K562 (cell line): Measurements from ENCODE around the gene NTSR1. TPM values are rescaled to one million over a fixed set of nuclear protein-coding genes. Genes with fewer than 3 reads are reported as not detected.
A peak's percentile ranks its signal among the peaks of the same experiment; 100 is the strongest.

Experiments used
- ATAC-seq: fragments of 200-7000 bp; cut with Tn5 transposase; 3 replicates; pipeline ENCODE4 v1.9.1; 2020; ENCODE audit warnings: moderate library complexity
- BruUV-seq: library from RNA; stranded (reverse); fragments of 400-500 nt; replicated peaks from 2 replicates; lab custom pipeline; 2021; lab: Mats Ljungman, UMichigan
- CTCF ChIA-PET: fragments of 300-600 bp; formaldehyde crosslinking; extraction: SDS; loops from one replicate; lab custom pipeline; 2021; ENCODE audit warnings: low intra/inter-chr PET ratio; lab: Yijun Ruan, JAX
- POLR2A ChIA-PET: fragments of 300-600, 350-650 bp; sonication (Branson Sonifier 250); formaldehyde crosslinking; extraction: SDS; loops from one replicate; lab custom pipeline; 2021; ENCODE audit warnings: antibody characterized with exemption, inconsistent platforms; lab: Yijun Ruan, JAX
- DNase-seq, 4 experiments: peaks; one replicate each; pipeline versions ENCODE4 v3.0.0 to v3.0.0-alpha.2; 2011 to 2018; ENCODE audit warnings: low spot score in 3 of 4, mixed read lengths in 3 of 4; ENCODE audit errors: extremely low read depth in 1 of 4
- FAIRE-seq: peaks from 2 replicates; lab custom pipeline; 2011; peaks lifted over from hg19 to GRCh38; lab: Jason Lieb, UNC
- H2AFZ ChIP-seq: 2 replicates; pipeline ENCODE4 v1.6.0; 2011; ENCODE audit warnings: low read depth, low read length, control low read depth, inconsistent platforms
- H3K27ac ChIP-seq: fragments of 200-600 bp; 3 replicates; pipeline ENCODE4 v1.8.0; 2011; ENCODE audit warnings: low read depth, mild to moderate bottlenecking, control low read depth, inconsistent platforms, low read length, moderate library complexity, mixed read lengths; ENCODE audit errors: extremely low read depth
- H3K27me3 ChIP-seq, 2 experiments: fragments of 300-600 bp in 1 of 2; 2 replicates in 1 of 2; 3 replicates in 1 of 2; pipeline versions ENCODE4 v1.6.0 to v1.8.0; 2011; ENCODE audit warnings: inconsistent platforms in 2 of 2, low read length in 2 of 2, mild to moderate bottlenecking in 1 of 2, mixed read lengths in 1 of 2, moderate library complexity in 1 of 2; ENCODE audit not compliant: control insufficient read depth in 2 of 2, insufficient read depth in 2 of 2
- H3K36me3 ChIP-seq: fragments of 300-600 bp; 3 replicates; pipeline ENCODE4 v1.8.0; 2011; ENCODE audit warnings: mild to moderate bottlenecking, low read length, inconsistent platforms; ENCODE audit not compliant: control insufficient read depth, insufficient read depth
- H3K4me1 ChIP-seq, 2 experiments: fragments of 200-600 bp in 1 of 2; replicated peaks in 1 of 2; 2 replicates in 1 of 2; 3 replicates in 1 of 2; pipeline versions ENCODE4 v1.5.1 to v1.8.0; 2011; ENCODE audit warnings: inconsistent platforms in 2 of 2, low read length in 2 of 2, mild to moderate bottlenecking in 1 of 2, mixed read lengths in 1 of 2, moderate library complexity in 1 of 2; ENCODE audit not compliant: control insufficient read depth in 2 of 2, insufficient read depth in 2 of 2
- H3K4me2 ChIP-seq: 2 replicates; pipeline ENCODE4 v1.6.1; 2011; ENCODE audit warnings: low read length, control low read depth, inconsistent platforms, mixed read lengths; ENCODE audit not compliant: insufficient read depth
- H3K4me3 ChIP-seq: fragments of 200-600 bp; sonication (generic), shearing (Covaris generic); 2 replicates; pipeline ENCODE4 v1.5.1; 2016; ENCODE audit warnings: control low read depth, inconsistent platforms
- H3K79me2 ChIP-seq: fragments of 200-600 bp; 3 replicates; pipeline ENCODE4 v1.8.0; 2011; ENCODE audit warnings: low read length, inconsistent platforms; ENCODE audit not compliant: control insufficient read depth, insufficient read depth
- H3K9ac ChIP-seq, 2 experiments: 2 replicates each; pipeline versions ENCODE4 v1.6.0 to v1.6.1; 2011; ENCODE audit warnings: low read depth in 2 of 2, low read length in 2 of 2, control low read depth in 1 of 2, inconsistent platforms in 1 of 2, mild to moderate bottlenecking in 1 of 2, mixed read lengths in 1 of 2; ENCODE audit not compliant: insufficient read depth in 1 of 2
- H3K9me1 ChIP-seq: one replicate; pipeline ENCODE4 v1.6.0; 2011; ENCODE audit warnings: inconsistent platforms, mild to moderate bottlenecking, low read length, moderate library complexity; ENCODE audit not compliant: control insufficient read depth, insufficient read depth
- H3K9me3 ChIP-seq: replicated peaks from 2 replicates; pipeline ENCODE4 v1.5.1; 2011; ENCODE audit warnings: low read depth, low read length, inconsistent platforms; ENCODE audit not compliant: control insufficient read depth, insufficient read depth
- H4K20me1 ChIP-seq: replicated peaks from 2 replicates; pipeline ENCODE4 v1.6.1; 2011; ENCODE audit warnings: low read length, inconsistent platforms, mixed read lengths; ENCODE audit not compliant: control insufficient read depth, insufficient read depth
- CBFB ChIP-seq: sonication (generic); formaldehyde crosslinking; IDR thresholded peaks from 2 replicates; pipeline ENCODE4 v1.4.0; 2020; ENCODE audit warnings: mild to moderate bottlenecking, missing genetic modification reagents
- CREB3 ChIP-seq: fragments of 450-650 bp; conservative IDR thresholded peaks from 2 replicates; pipeline ENCODE4 v1.6.1; 2016; ENCODE audit warnings: missing genetic modification characterization, low read depth, mild to moderate bottlenecking, missing compliant biosample characterization, moderate library complexity
- ETS2 ChIP-seq: IDR thresholded peaks from 2 replicates; pipeline ENCODE4 v1.6.1; 2016; ENCODE audit warnings: borderline replicate concordance, missing genetic modification characterization, mild to moderate bottlenecking, moderate library complexity, missing compliant biosample characterization; ENCODE audit not compliant: poor library complexity, severe bottlenecking
- FOXA3 ChIP-seq, 2 experiments: fragments of 450-650 bp in 1 of 2; sonication (generic) in 1 of 2; formaldehyde crosslinking; IDR thresholded peaks in 1 of 2; conservative IDR thresholded peaks in 1 of 2; 2 replicates each; pipeline versions ENCODE4 v1.4.0 to v1.8.0; 2020 to 2022; ENCODE audit warnings: mild to moderate bottlenecking in 2 of 2, missing genetic modification reagents in 1 of 2
- FOXP4 ChIP-seq: sonication (generic); formaldehyde crosslinking; IDR thresholded peaks from 2 replicates; pipeline ENCODE4 v1.8.0; 2022; ENCODE audit warnings: mild to moderate bottlenecking, missing genetic modification reagents, borderline replicate concordance
- ILK ChIP-seq: fragments of 450-650 bp; IDR thresholded peaks from 2 replicates; pipeline ENCODE4 v1.6.1; 2016; ENCODE audit warnings: missing genetic modification characterization, low read depth, mild to moderate bottlenecking, missing compliant biosample characterization, moderate library complexity, borderline replicate concordance
- LARP7 ChIP-seq: fragments of 450-650 bp; IDR thresholded peaks from 2 replicates; pipeline ENCODE4 v1.6.1; 2016
- MAX ChIP-seq: sonication (generic); formaldehyde crosslinking; IDR thresholded peaks from 2 replicates; pipeline ENCODE4 v1.9.0; 2022; ENCODE audit warnings: mild to moderate bottlenecking, missing genetic modification reagents
- PHF21A ChIP-seq: fragments of 450-650 bp; IDR thresholded peaks from 2 replicates; pipeline ENCODE4 v1.6.1; 2017; ENCODE audit warnings: low read depth, borderline replicate concordance
- RB1 ChIP-seq: fragments of 450-650 bp; IDR thresholded peaks from 2 replicates; pipeline ENCODE4 v1.6.1; 2017; ENCODE audit warnings: low read depth, mild to moderate bottlenecking
- SIN3B ChIP-seq: fragments of 450-650 bp; IDR thresholded peaks from 2 replicates; pipeline ENCODE4 v1.6.1; 2017; ENCODE audit warnings: low read depth, mild to moderate bottlenecking, moderate library complexity
- SMARCA5 ChIP-seq: fragments of 450-650 bp; IDR thresholded peaks from 2 replicates; pipeline ENCODE4 v1.6.1; 2016
- YY1 ChIP-seq, 3 experiments: IDR thresholded peaks; 2 replicates each; pipeline ENCODE4 v1.6.1; 2011; ENCODE audit warnings: low read length in 2 of 3, mild to moderate bottlenecking in 2 of 3, moderate library complexity in 2 of 3, borderline replicate concordance in 1 of 3, control low read depth in 1 of 3, low read depth in 1 of 3; ENCODE audit not compliant: insufficient read depth in 3 of 3, insufficient replicate concordance in 2 of 3, control insufficient read depth in 1 of 3, insufficient read length in 1 of 3; ENCODE audit errors: extremely low read depth in 1 of 3
- ZNF408 ChIP-seq: fragments of 250-450 bp; sonication (Bioruptor Pico); IDR thresholded peaks from 2 replicates; pipeline ENCODE4 v1.4.0; 2020; ENCODE audit warnings: low read depth, mild to moderate bottlenecking, moderate library complexity
- WGBS: fragments of 100-300 bp; shearing (Covaris generic); methylation state at CpG from one replicate; pipeline ENCODE4 v1.1.6; 2016; ENCODE audit warnings: low coverage, mixed read lengths; ENCODE audit not compliant: insufficient coverage; ENCODE audit errors: missing lambda C conversion rate; 5-methylcytosine and 5-hydroxymethylcytosine counted together
- in situ Hi-C: fragments of 300-500 bp; cut with MboI; formaldehyde crosslinking; loops from 4 replicates; pipeline ENCODE4 v1.15.0; 2018; ENCODE audit warnings: inconsistent platforms, mixed read lengths
- intact Hi-C: fragments of 100-400 bp; cut with micrococcal nuclease; formaldehyde crosslinking; loops from 2 replicates; pipeline ENCODE4 v1.14.2; 2022
- polyA plus RNA-seq, 8 experiments: library from polyadenylated mRNA; depleted of rRNA in 4 of 8; stranded (reverse) in 5 of 8; unstranded in 3 of 8; fragments of >200 nt; fragmentation: Nextera tagmentation in 2 of 8; fragmentation: Illumina TruSeq in 1 of 8; extraction: Ambion mirVana in 2 of 8; extraction: Trizol in 1 of 8; gene quantifications; 2 replicates each; pipeline versions ENCODE4 v1.2.1 to v1.2.3, GENCODE V29; 2011 to 2014; ENCODE audit warnings: inconsistent platforms in 1 of 8, missing spikeins in 1 of 8
- total RNA-seq, 7 experiments: library from RNA; depleted of rRNA in 6 of 7; stranded (reverse); fragments of >200 nt in 6 of 7; fragmentation: Illumina TruSeq in 2 of 7; extraction: Trizol in 2 of 7; gene quantifications; 2 replicates each; pipeline versions ENCODE4 v1.2.1 to v1.2.3, GENCODE V29; 2011 to 2021; ENCODE audit warnings: low replicate concordance in 1 of 7

Gene NTSR1
- total and polyA plus RNA-seq, 9 of the 15 experiments (the other 6 are each of a cell fraction or from before 2014, with no cell fraction given) = 0.04 to 0.40 (median 0.13) TPM; not detected in 3

- ATAC-seq (peak; percentile 88), DNase-seq (peak; percentile 71 to 84 (median 75)), FAIRE-seq (peak; percentile 94)
- Histone ChIP-seq H3K9me1 (no peaks in the 10 kb centered on the region), H3K9me3 (no peaks in the 10 kb centered on the region), H3K27ac (peak overlapping the region; percentile 52; the same call in 2 of the 3 replicates), H3K36me3 (no peaks in the 10 kb centered on the region), H3K79me2 (no peaks in the 10 kb centered on the region), H3K4me2 (peak overlapping the region; percentile 77), H3K4me3 (no peak overlapping the region), H4K20me1 (no peaks in the 10 kb centered on the region), H3K27me3 (peaks cover 16 to 50% of the 10 kb centered on the region in 2 experiments; a peak in 4 of 5 replicates), H3K9ac (peak overlapping the region; percentile 42 to 81; a peak in 3 of 4 replicates), H2AFZ (peak overlapping the region; percentile 92), H3K4me1 (peaks cover 14 to 54% of the 10 kb centered on the region in 2 experiments; a peak in 4 of 5 replicates)
- BruUV-seq = no TSS peak
- ChIA-PET CTCF (no interaction called here), POLR2A (interaction anchor here (0.7 to 0.8 kb wide), 4 partner anchors 10 to 916 kb away, joined by 3 to 4 read pairs (median 4); no protein-coding TSS in a partner anchor)
- intact Hi-C loops = no loop called here
- in situ Hi-C loops = no loop called here
- WGBS = 12% methylated on average over 23 of the region's 23 CpGs
- no peak for TF ChIP-seq ILK (tag)
- TF ChIP-seq SIN3B = 0 out of 2 replicates have a peak, but pooled peaks have one; percentile 12
- TF ChIP-seq MAX (CRISPR knock-in tag) = peak; percentile 90
- no peak for TF ChIP-seq FOXA3 (CRISPR knock-in tag; conservative IDR thresholded peaks at IDR 0.05 in 1 of 2, IDR thresholded peaks at IDR 0.05 in 1 of 2)
- TF ChIP-seq CREB3 = peak; percentile 91
- TF ChIP-seq ETS2 (tag) = no peak
- no peak for TF ChIP-seq SMARCA5
- no peak for TF ChIP-seq PHF21A
- TF ChIP-seq RB1 = peak; percentile 28; the same call in 1 of the 2 replicates
- TF ChIP-seq FOXP4 (CRISPR knock-in tag) = peak; percentile 14; the same call in 1 of the 2 replicates
- TF ChIP-seq LARP7 = no peak
- TF ChIP-seq CBFB (CRISPR knock-in tag) = peak; percentile 42; the same call in 1 of the 2 replicates
- TF ChIP-seq ZNF408 = no peak
- peak; percentile 34 to 84 (median 64) for TF ChIP-seq YY1 (IDR thresholded peaks at IDR 0.05; ENCODE audit: borderline replicate concordance in 1 of 3, control insufficient read depth in 1 of 3, extremely low read depth in 1 of 3, insufficient read depth in 3 of 3, insufficient read length in 1 of 3, insufficient replicate concordance in 2 of 3, low read depth in 1 of 3, low read length in 2 of 3)
These were observed 3.1 kb downstream of the NTSR1 start for GRCh38 chr20:62711703-62712101.
